Stimulated activated effector memory CD8-positive, alpha-beta T cell treated with anti-CD3 and anti-CD28 coated beads, Interleukin-12 subunit alpha, Interleukin-12 subunit beta, amount 100 ng/mL, for 72 hours (primary cell): Measurements from ENCODE around the gene NXPH4.

Experiments used
- ATAC-seq: fragments of 150-1000 bp; cut with Tn5 transposase; 2 replicates; pipeline ENCODE4 v1.10.0; 2021
- DNase-seq, 2 donors: peaks; one replicate each; pipeline ENCODE4 v3.0.0; 2021 to 2022; ENCODE audit warnings: low spot score in 2 of 2
- H3K27ac Mint-ChIP-seq: one replicate; pipeline ENCODE4 v1.8.0; 2022; ENCODE audit warnings: mild to moderate bottlenecking, mixed read lengths
- H3K36me3 Mint-ChIP-seq: one replicate; pipeline ENCODE4 v1.8.0; 2022; ENCODE audit warnings: mild to moderate bottlenecking, mixed read lengths
- H3K4me1 Mint-ChIP-seq: one replicate; pipeline ENCODE4 v1.8.0; 2022; ENCODE audit warnings: mixed read lengths
- H3K4me3 Mint-ChIP-seq: one replicate; pipeline ENCODE4 v1.8.0; 2022; ENCODE audit warnings: mild to moderate bottlenecking, mixed read lengths
- H3K9me3 Mint-ChIP-seq: one replicate; pipeline ENCODE4 v1.8.0; 2022; ENCODE audit warnings: mixed read lengths

NXPH4 gene

GRCh38 chr12:57244312-57244696, 27.7 kb downstream of the NXPH4 start:
- Mint-ChIP-seq H3K4me1 (peaks cover 52% of the 10 kb centered on the region), H3K4me3 (peak overlapping the region; percentile 85), H3K27ac (no peak overlapping the region), H3K36me3 (peaks cover 12% of the 10 kb centered on the region), H3K9me3 (no peaks in the 10 kb centered on the region)
- no peak for ATAC-seq
- no peak for DNase-seq

GRCh38 chr12:57247041-57247440, 30.4 kb downstream of the NXPH4 start:
- Mint-ChIP-seq H3K27ac (no peak overlapping the region), H3K9me3 (no peaks in the 10 kb centered on the region), H3K4me1 (peaks cover 24% of the 10 kb centered on the region), H3K4me3 (no peak overlapping the region), H3K36me3 (no peaks in the 10 kb centered on the region)
- ATAC-seq (no peak), DNase-seq (no peak)

GRCh38 chr12:57248934-57249742, 32.5 kb downstream of the NXPH4 start:
- ATAC-seq (no peak), DNase-seq (no peak)
- Mint-ChIP-seq H3K4me3 (no peak overlapping the region), H3K27ac (peak overlapping the region; percentile 7), H3K9me3 (no peaks in the 10 kb centered on the region), H3K36me3 (peaks cover 9% of the 10 kb centered on the region), H3K4me1 (peaks cover 3% of the 10 kb centered on the region)

- Mint-ChIP-seq H3K9me3 (no peaks in the 10 kb centered on the region), H3K36me3 (peaks cover 15% of the 10 kb centered on the region), H3K4me3 (no peak overlapping the region), H3K27ac (no peak overlapping the region), H3K4me1 (no peaks in the 10 kb centered on the region)
- ATAC-seq (no peak), DNase-seq (no peak)
Observed at GRCh38 chr12:57250541-57250940, 33.9 kb downstream of the NXPH4 start.

GRCh38 chr12:57250956-57251355, 34.4 kb downstream of the NXPH4 start, which contains the start of gene STAC3:
STAC3 (minus strand) TSS chr12:57251187; CDS start chr12:57249636, 1,551 bp downstream.
- Mint-ChIP-seq H3K4me3 (no peak within 1 kb of the TSS), H3K9me3 (no peaks in the 10 kb centered on the region), H3K36me3 (peaks cover 19% of the 10 kb centered on the region), H3K4me1 (no peaks in the 10 kb centered on the region), H3K27ac (no peak within 1 kb of the TSS)
- DNase-seq = no peak
- no peak for ATAC-seq

- Mint-ChIP-seq H3K4me3 (no peak overlapping the region), H3K4me1 (no peaks in the 10 kb centered on the region), H3K9me3 (no peaks in the 10 kb centered on the region), H3K27ac (no peak overlapping the region), H3K36me3 (peaks cover 48% of the 10 kb centered on the region)
- ATAC-seq (no peak), DNase-seq (no peak)
Observed at GRCh38 chr12:57254506-57255280, 38.1 kb downstream of the NXPH4 start.

- no peaks in the 10 kb centered on the region for H3K4me1 Mint-ChIP-seq
Observed at GRCh38 chr12:57255916-57256315, 39.3 kb downstream of the NXPH4 start.

GRCh38 chr12:57258977-57259970, 42.7 kb downstream of the NXPH4 start:
- Mint-ChIP-seq H3K9me3 (no peaks in the 10 kb centered on the region), H3K4me3 (no peak overlapping the region), H3K4me1 (no peaks in the 10 kb centered on the region), H3K27ac (no peak overlapping the region), H3K36me3 (peaks cover 62% of the 10 kb centered on the region)
- ATAC-seq = no peak
- DNase-seq = no peak

More at GRCh38 chr12:57255916-57256315, 39.3 kb downstream of the NXPH4 start:
- peaks cover 59% of the 10 kb centered on the region for H3K36me3 Mint-ChIP-seq
- H3K27ac Mint-ChIP-seq = no peak overlapping the region
- H3K9me3 Mint-ChIP-seq = no peaks in the 10 kb centered on the region
- no peak for ATAC-seq
- no peak overlapping the region for H3K4me3 Mint-ChIP-seq
- DNase-seq = no peak

GRCh38 chr12:57260366-57260765, 43.8 kb downstream of the NXPH4 start:
- no peaks in the 10 kb centered on the region for H3K4me1 Mint-ChIP-seq
- peaks cover 66% of the 10 kb centered on the region for H3K36me3 Mint-ChIP-seq
- H3K4me3 Mint-ChIP-seq = no peak overlapping the region
- H3K27ac Mint-ChIP-seq = no peak overlapping the region
- no peaks in the 10 kb centered on the region for H3K9me3 Mint-ChIP-seq
- ATAC-seq (no peak), DNase-seq (no peak)

- no peaks in the 10 kb centered on the region for H3K4me1 Mint-ChIP-seq
Observed at GRCh38 chr12:57261428-57261865, 44.9 kb downstream of the NXPH4 start.

GRCh38 chr12:57262126-57262822, 45.7 kb downstream of the NXPH4 start:
- Mint-ChIP-seq H3K36me3 (peaks cover 67% of the 10 kb centered on the region), H3K4me3 (no peak overlapping the region), H3K9me3 (no peaks in the 10 kb centered on the region), H3K27ac (no peak overlapping the region), H3K4me1 (no peaks in the 10 kb centered on the region)
- ATAC-seq = no peak
- DNase-seq = no peak

More at GRCh38 chr12:57261428-57261865, 44.9 kb downstream of the NXPH4 start:
- peaks cover 67% of the 10 kb centered on the region for H3K36me3 Mint-ChIP-seq
- no peaks in the 10 kb centered on the region for H3K9me3 Mint-ChIP-seq
- no peak for DNase-seq
- ATAC-seq = no peak
- H3K27ac Mint-ChIP-seq = no peak overlapping the region
- H3K4me3 Mint-ChIP-seq = no peak overlapping the region

GRCh38 chr12:57263096-57263495, 46.5 kb downstream of the NXPH4 start:
- ATAC-seq (no peak), DNase-seq (no peak)
- peaks cover 68% of the 10 kb centered on the region for H3K36me3 Mint-ChIP-seq
- H3K4me3 Mint-ChIP-seq = no peak overlapping the region
- H3K27ac Mint-ChIP-seq = no peak overlapping the region
- H3K9me3 Mint-ChIP-seq = no peaks in the 10 kb centered on the region
- peaks cover 2% of the 10 kb centered on the region for H3K4me1 Mint-ChIP-seq

- H3K36me3 Mint-ChIP-seq = peaks cover 78% of the 10 kb centered on the region
- ATAC-seq (no peak), DNase-seq (no peak)
- no peak overlapping the region for H3K4me3 Mint-ChIP-seq
- peak overlapping the region; percentile 56 for H3K27ac Mint-ChIP-seq
- H3K4me1 Mint-ChIP-seq = peaks cover 16% of the 10 kb centered on the region
- no peaks in the 10 kb centered on the region for H3K9me3 Mint-ChIP-seq
Observed at GRCh38 chr12:57266681-57267080, 50.1 kb downstream of the NXPH4 start.

GRCh38 chr12:57268264-57268663, 51.7 kb downstream of the NXPH4 start:
- peak; percentile 89 for ATAC-seq
- no peak for DNase-seq
- peaks cover 16% of the 10 kb centered on the region for H3K4me1 Mint-ChIP-seq
- H3K36me3 Mint-ChIP-seq = peaks cover 88% of the 10 kb centered on the region
- peak overlapping the region; percentile 86 for H3K27ac Mint-ChIP-seq
- no peak overlapping the region for H3K4me3 Mint-ChIP-seq
- no peaks in the 10 kb centered on the region for H3K9me3 Mint-ChIP-seq
